Activated B cell treated with CpG ODN at 0.5 μM for 24 hours (primary cell): Measurements from ENCODE around the gene TCAP. TPM values are rescaled to one million over a fixed set of nuclear protein-coding genes. Genes with fewer than 3 reads are reported as not detected.

Experiments
- ATAC-seq: fragments of 200-7000 bp; cut with Tn5 transposase; one replicate; pipeline ENCODE4 v1.10.0; 2021; ENCODE audit warnings: low read depth, mild to moderate bottlenecking, moderate library complexity
- CTCF ChIA-PET: fragments of 350-600 bp; sonication (Branson Sonifier 250); formaldehyde crosslinking; loops from one replicate; lab custom pipeline; 2021; ENCODE audit warnings: antibody characterized with exemption; lab: Charles Lee
- POLR2A ChIA-PET: fragments of 350-600 bp; sonication (Branson Sonifier 250); formaldehyde crosslinking; loops from one replicate; lab custom pipeline; 2021; ENCODE audit warnings: antibody characterized with exemption; lab: Charles Lee
- DNase-seq: peaks from one replicate; pipeline ENCODE4 v3.0.0; 2022
- H3K27ac Mint-ChIP-seq: one replicate; pipeline ENCODE4 v1.8.0; 2020; ENCODE audit warnings: mixed read lengths
- H3K27me3 Mint-ChIP-seq: one replicate; pipeline ENCODE4 v1.8.0; 2021; ENCODE audit warnings: mixed read lengths
- H3K36me3 Mint-ChIP-seq: one replicate; pipeline ENCODE4 v1.8.0; 2021; ENCODE audit warnings: low read depth, mixed read lengths
- H3K4me1 Mint-ChIP-seq: one replicate; pipeline ENCODE4 v1.8.0; 2021; ENCODE audit warnings: mixed read lengths
- H3K4me3 Mint-ChIP-seq: one replicate; pipeline ENCODE4 v1.8.0; 2020; ENCODE audit warnings: mild to moderate bottlenecking, mixed read lengths
- H3K9me3 Mint-ChIP-seq: one replicate; pipeline ENCODE4 v1.8.0; 2020; ENCODE audit warnings: mixed read lengths
- CTCF ChIP-seq: fragments of 200-600 bp; IDR thresholded peaks from one replicate; pipeline ENCODE4 v1.8.0; 2022; ENCODE audit warnings: antibody characterized with exemption, mild to moderate bottlenecking
- intact Hi-C: fragments of 100-400 bp; cut with micrococcal nuclease; formaldehyde crosslinking; loops from one replicate; pipeline ENCODE4 v1.15.1; 2024
- total RNA-seq: library from RNA; stranded (reverse); gene quantifications from 2 replicates; pipeline ENCODE4 v1.2.3, GENCODE V29; 2022

Gene TCAP
- total RNA-seq, 1 donor from 2014 or later: 2.3 TPM

- no peak overlapping the region for H3K27ac Mint-ChIP-seq
- H3K4me3 Mint-ChIP-seq: no peak overlapping the region
- intact Hi-C loops: loop anchor here (5.0 kb wide), 2 partner anchors 178 to 268 kb away; partner anchors contain the start of gene IKZF3
- ChIA-PET POLR2A (interaction anchor here (0.6 to 1.1 kb wide), 3 partner anchors 15 to 84 kb away, joined by 3 to 8 read pairs (median 5); no protein-coding TSS in a partner anchor), CTCF (no interaction called here)
- H3K27me3 Mint-ChIP-seq: no peaks in the 10 kb centered on the region
- no peaks in the 10 kb centered on the region for H3K9me3 Mint-ChIP-seq
- TF ChIP-seq CTCF: no peak
- ATAC-seq (no peak), DNase-seq (no peak)
- H3K4me1 Mint-ChIP-seq: peaks cover 34% of the 10 kb centered on the region
- peaks cover 34% of the 10 kb centered on the region for H3K36me3 Mint-ChIP-seq
Observed at GRCh38 chr17:39684369-39685192, 19.4 kb downstream of the TCAP start.

- POLR2A ChIA-PET: interaction anchor here (0.6 to 2.9 kb wide), 10 partner anchors 7 to 240 kb away, joined by 3 to 25 read pairs (median 11); partner anchors contain the start of genes LRRC3C, MIEN1, ORMDL3 and PNMT
- intact Hi-C loops: loop anchor here (1.0 to 5.0 kb wide), 4 partner anchors 43 to 265 kb away; partner anchors contain the start of genes IKZF3, MIEN1 and STARD3
Observed at GRCh38 chr17:39687101-39687545, 22.0 kb downstream of the TCAP start.

GRCh38 chr17:39687546-39688474, 22.7 kb downstream of the TCAP start, which contains the start of gene PGAP3:
TSS of gene PGAP3 (minus strand) at chr17:39688057. CDS start at chr17:39688014, 43 bp downstream.
- DNase-seq (peak; percentile 78), ATAC-seq (peak; percentile 95)
- H3K9me3 Mint-ChIP-seq: no peaks in the 10 kb centered on the region
- intact Hi-C loops: loop anchor here (1.0 to 5.0 kb wide), 4 partner anchors 42 to 264 kb away; partner anchors contain the start of genes IKZF3, MIEN1 and STARD3
- H3K4me1 Mint-ChIP-seq: peaks cover 18% of the 10 kb centered on the region
- peak within 1 kb of the TSS; percentile 99 for H3K4me3 Mint-ChIP-seq
- CTCF ChIA-PET: interaction anchor here (0.9 to 2.1 kb wide), 6 partner anchors 13 to 90 kb away, joined by 3 to 6 read pairs (median 4); partner anchors contain the start of genes MIEN1 and PNMT
- TF ChIP-seq CTCF: no peak
- POLR2A ChIA-PET: interaction anchor here (0.7 to 2.9 kb wide), 22 partner anchors 8 to 531 kb away, joined by 3 to 25 read pairs (median 6); partner anchors contain the start of genes IKZF3, LRRC3C, MIEN1 and ORMDL3
- H3K27ac Mint-ChIP-seq: peak within 1 kb of the TSS; percentile 97
- no peaks in the 10 kb centered on the region for H3K27me3 Mint-ChIP-seq
- peaks cover 28% of the 10 kb centered on the region for H3K36me3 Mint-ChIP-seq

More at GRCh38 chr17:39687101-39687545, 22.0 kb downstream of the TCAP start:
- peak overlapping the region; percentile 99 for H3K4me3 Mint-ChIP-seq
- peak overlapping the region; percentile 97 for H3K27ac Mint-ChIP-seq
- H3K9me3 Mint-ChIP-seq: no peaks in the 10 kb centered on the region
- no peaks in the 10 kb centered on the region for H3K27me3 Mint-ChIP-seq
- peaks cover 18% of the 10 kb centered on the region for H3K4me1 Mint-ChIP-seq
- peaks cover 28% of the 10 kb centered on the region for H3K36me3 Mint-ChIP-seq
- DNase-seq: no peak
- TF ChIP-seq CTCF: no peak
- CTCF ChIA-PET: interaction anchor here (0.9 kb wide), 1 partner anchor 15 kb away, joined by 3 read pairs; no protein-coding TSS in a partner anchor
- ATAC-seq: no peak

- intact Hi-C loops: loop anchor here (5.0 kb wide), 2 partner anchors 174 to 264 kb away; partner anchors contain the start of gene IKZF3
- peaks cover 22% of the 10 kb centered on the region for H3K36me3 Mint-ChIP-seq
- peak overlapping the region; percentile 97 for H3K27ac Mint-ChIP-seq
- TF ChIP-seq CTCF: no peak
- no peak for DNase-seq
- no peak for ATAC-seq
- CTCF ChIA-PET: interaction anchor here (1.0 to 2.1 kb wide), 5 partner anchors 13 to 89 kb away, joined by 3 to 6 read pairs (median 4); partner anchors contain the start of genes MIEN1 and PNMT
- peak overlapping the region; percentile 99 for H3K4me3 Mint-ChIP-seq
- no peaks in the 10 kb centered on the region for H3K27me3 Mint-ChIP-seq
- no peaks in the 10 kb centered on the region for H3K9me3 Mint-ChIP-seq
- POLR2A ChIA-PET: interaction anchor here (0.7 to 2.9 kb wide), 17 partner anchors 9 to 292 kb away, joined by 3 to 25 read pairs (median 6); partner anchors contain the start of genes IKZF3, MIEN1, PNMT and PSMD3
- H3K4me1 Mint-ChIP-seq: peaks cover 18% of the 10 kb centered on the region
Observed at GRCh38 chr17:39688475-39688835, 23.3 kb downstream of the TCAP start.
